IMR-90 (cell line): ENCODE data around the gene METTL24. TPM values are rescaled to one million over a fixed set of nuclear protein-coding genes. Genes with fewer than 3 reads are reported as not detected.
"Not testable (repeated sequence)": the region's sequence is repeated elsewhere in the genome, so short reads cannot be mapped to it uniquely, and the experiment has no call there.

Experiments
- ATAC-seq: fragments of 200-7000 bp; cut with Tn5 transposase; 2 replicates; pipeline ENCODE4 v1.9.1; 2020; ENCODE audit warnings: low read depth, mild to moderate bottlenecking, moderate library complexity
- BruUV-seq: library from RNA; stranded (reverse); fragments of 400-500 nt; replicated peaks from 2 replicates; lab custom pipeline; 2021; lab: Mats Ljungman, UMichigan
- CTCF ChIA-PET: fragments of 300-600 bp; formaldehyde crosslinking; extraction: SDS; loops from one replicate; lab custom pipeline; 2021; ENCODE audit warnings: antibody characterized with exemption; lab: Yijun Ruan, JAX
- POLR2A ChIA-PET: fragments of 300-600 bp; sonication (Branson Sonifier 250); formaldehyde crosslinking; loops from one replicate; lab custom pipeline; 2022; ENCODE audit warnings: antibody characterized with exemption; ENCODE audit not compliant: unreplicated experiment; lab: Charles Lee
- DNase-seq: peaks from one replicate; pipeline ENCODE4 v3.0.0; 2013
- H2AFZ ChIP-seq: replicated peaks from 2 replicates; pipeline ENCODE3; 2013; ENCODE audit warnings: low read length, mild to moderate bottlenecking; ENCODE audit not compliant: poor library complexity
- H2AK5ac ChIP-seq: 2 replicates; pipeline ENCODE4 v1.6.1; 2013; ENCODE audit warnings: low read depth, low read length, inconsistent platforms
- H2AK9ac ChIP-seq: replicated peaks from 2 replicates; pipeline ENCODE3; 2013; ENCODE audit warnings: mild to moderate bottlenecking, low read depth, low read length, moderate library complexity; ENCODE audit not compliant: poor library complexity
- H2BK120ac ChIP-seq: 2 replicates; pipeline ENCODE4 v1.6.1; 2013; ENCODE audit warnings: low read depth, low read length, inconsistent platforms
- H2BK15ac ChIP-seq: 3 replicates; pipeline ENCODE4 v1.6.1; 2013; ENCODE audit warnings: low read depth, low read length, inconsistent platforms
- H2BK20ac ChIP-seq: 2 replicates; pipeline ENCODE4 v1.6.1; 2013; ENCODE audit warnings: low read depth, mild to moderate bottlenecking, inconsistent platforms, low read length, moderate library complexity
- H2BK5ac ChIP-seq: 2 replicates; pipeline ENCODE4 v1.6.1; 2013; ENCODE audit warnings: mild to moderate bottlenecking, low read depth, low read length, inconsistent platforms; ENCODE audit not compliant: poor library complexity, severe bottlenecking
- H3K14ac ChIP-seq: replicated peaks from 2 replicates; pipeline ENCODE4 v1.6.1; 2013; ENCODE audit warnings: low read depth, low read length, inconsistent platforms
- H3K18ac ChIP-seq: 2 replicates; pipeline ENCODE4 v1.6.1; 2013; ENCODE audit warnings: low read depth, low read length, control low read depth
- H3K23ac ChIP-seq: 2 replicates; pipeline ENCODE4 v1.6.1; 2013; ENCODE audit warnings: low read depth, low read length, inconsistent platforms
- H3K27ac ChIP-seq: 2 replicates; pipeline ENCODE4 v1.5.1; 2013; ENCODE audit warnings: mild to moderate bottlenecking, control low read depth, low read length; ENCODE audit not compliant: insufficient read depth
- H3K27me3 ChIP-seq: 2 replicates; pipeline ENCODE4 v1.6.1; 2013; ENCODE audit warnings: low read length; ENCODE audit not compliant: control insufficient read depth, insufficient read depth
- H3K36me3 ChIP-seq: 2 replicates; pipeline ENCODE4 v1.6.1; 2013; ENCODE audit warnings: low read length, mixed read lengths; ENCODE audit not compliant: control insufficient read depth, insufficient read depth
- H3K4ac ChIP-seq: 2 replicates; pipeline ENCODE4 v1.6.1; 2013; ENCODE audit warnings: low read depth, low read length, inconsistent platforms
- H3K4me1 ChIP-seq: 2 replicates; pipeline ENCODE4 v1.6.1; 2013; ENCODE audit warnings: low read length, mixed read lengths; ENCODE audit not compliant: control insufficient read depth, insufficient read depth
- H3K4me2 ChIP-seq: 2 replicates; pipeline ENCODE4 v1.6.1; 2013; ENCODE audit warnings: low read depth, mild to moderate bottlenecking, control low read depth, low read length, moderate library complexity
- H3K4me3 ChIP-seq: 2 replicates; pipeline ENCODE4 v1.5.1; 2013; ENCODE audit warnings: low read depth, mild to moderate bottlenecking, control low read depth, low read length, moderate library complexity; ENCODE audit not compliant: insufficient read depth
- H3K56ac ChIP-seq: 2 replicates; pipeline ENCODE4 v1.6.1; 2013; ENCODE audit warnings: low read length, inconsistent platforms; ENCODE audit not compliant: insufficient read depth; ENCODE audit errors: extremely low read depth
- H3K79me1 ChIP-seq, 2 experiments: 2 replicates each; pipeline ENCODE4 v1.6.1; 2013; ENCODE audit warnings: low read length in 2 of 2, inconsistent platforms in 1 of 2, low read depth in 1 of 2
- H3K9ac ChIP-seq: 2 replicates; pipeline ENCODE4 v1.6.1; 2013; ENCODE audit warnings: low read depth, low read length, control low read depth
- H3K9me1 ChIP-seq: 2 replicates; pipeline ENCODE4 v1.6.1; 2013; ENCODE audit warnings: low read length, inconsistent platforms; ENCODE audit not compliant: insufficient read depth
- H3K9me3 ChIP-seq: 2 replicates; pipeline ENCODE4 v1.6.1; 2013; ENCODE audit warnings: low read length; ENCODE audit not compliant: control insufficient read depth, insufficient read depth
- H4K20me1 ChIP-seq: 2 replicates; pipeline ENCODE4 v1.6.1; 2013; ENCODE audit warnings: low read length, inconsistent platforms; ENCODE audit not compliant: insufficient read depth
- H4K5ac ChIP-seq: 2 replicates; pipeline ENCODE4 v1.6.1; 2013; ENCODE audit warnings: mild to moderate bottlenecking, low read depth, low read length, control low read depth
- H4K8ac ChIP-seq, 2 experiments: 2 replicates each; pipeline ENCODE4 v1.6.1; 2013; ENCODE audit warnings: low read depth in 2 of 2, low read length in 2 of 2, control low read depth in 1 of 2, inconsistent platforms in 1 of 2
- H4K91ac ChIP-seq: 2 replicates; pipeline ENCODE4 v1.6.1; 2013; ENCODE audit warnings: low read depth, low read length, inconsistent platforms; ENCODE audit not compliant: insufficient read depth
- FOS ChIP-seq: fragments of 150-350 bp; IDR thresholded peaks from 2 replicates; pipeline ENCODE4 v1.6.1; 2016; ENCODE audit warnings: low read depth, low read length
- WGBS, 2 experiments: methylation state at CpG; one replicate each; pipeline versions ENCODE4 v1.1.5 to v1.1.7; 2013; ENCODE audit warnings: missing lambda C conversion rate in 2 of 2; ENCODE audit not compliant: insufficient read length in 1 of 2; ENCODE audit errors: extremely low coverage in 2 of 2; 5-methylcytosine and 5-hydroxymethylcytosine counted together
- dilution Hi-C: fragments of 300-500 bp; cut with HindIII; formaldehyde crosslinking; loops from one replicate; pipeline ENCODE4 v1.14.3; 2018; ENCODE audit warnings: low sequenced_read_pairs; ENCODE audit not compliant: unreplicated experiment
- in situ Hi-C: fragments of 300-500 bp; cut with MboI; formaldehyde crosslinking; loops from 3 replicates; pipeline ENCODE4 v1.14.3; 2019; ENCODE audit warnings: low sequenced_read_pairs, inconsistent platforms, mixed read lengths
- intact Hi-C: fragments of 100-400 bp; cut with micrococcal nuclease; formaldehyde crosslinking; loops from 2 replicates; pipeline ENCODE4 v1.10.0; 2022
- polyA plus RNA-seq, 3 experiments: library from polyadenylated mRNA; depleted of rRNA; stranded (reverse); fragments of >200 nt; gene quantifications; 2 replicates each; pipeline ENCODE4 v1.2.3, GENCODE V29; 2012; ENCODE audit warnings: low replicate concordance in 1 of 3
- total RNA-seq: library from RNA; depleted of rRNA; stranded (reverse); fragments of >200 nt; gene quantifications from 2 replicates; pipeline ENCODE4 v1.2.3, GENCODE V29; 2012

Gene METTL24
- total and polyA plus RNA-seq, 2 of the 4 experiments (the other 2 are of a cell fraction) = not detected

GRCh38 chr6:110351546-110351945, 6.6 kb downstream of the METTL24 start:
- H3K27ac ChIP-seq = no peak overlapping the region
- ChIA-PET CTCF (interaction anchor here (0.7 kb wide), 1 partner anchor 10 kb away, joined by 4 read pairs; no protein-coding TSS in a partner anchor), POLR2A (no interaction called here)
- H3K56ac ChIP-seq = no peak overlapping the region
- H3K4me3 ChIP-seq = no peak overlapping the region
- peaks cover 12% of the 10 kb centered on the region for H3K27me3 ChIP-seq
- no peak for TF ChIP-seq FOS
- no peak overlapping the region for H4K91ac ChIP-seq
- no peak overlapping the region for H3K23ac ChIP-seq
- dilution Hi-C loops (no loop called here), intact Hi-C loops (no loop called here), in situ Hi-C loops (no loop called here)
- H3K9me3 ChIP-seq = no peaks in the 10 kb centered on the region
- DNase-seq (no peak), ATAC-seq (no peak)
- BruUV-seq = no TSS peak
- H3K4me1 ChIP-seq = no peaks in the 10 kb centered on the region
- H3K9me1 ChIP-seq = no peaks in the 10 kb centered on the region
- no CpG with 5 or more reads among the region's 3 CpGs for whole genome bisulfite sequencing, 2 experiments
- H3K36me3 ChIP-seq = no peaks in the 10 kb centered on the region
- no peaks in the 10 kb centered on the region for H3K79me1 ChIP-seq
- no peak overlapping the region for H4K5ac ChIP-seq
- H2AK9ac ChIP-seq = no peak overlapping the region
- no peak overlapping the region for H2BK5ac ChIP-seq
- no peak overlapping the region for H2BK120ac ChIP-seq
- no peak overlapping the region for H2BK20ac ChIP-seq
- no peak overlapping the region for H2BK15ac ChIP-seq
- H3K4ac ChIP-seq = no peak overlapping the region
- H3K18ac ChIP-seq = no peak overlapping the region
- no peaks in the 10 kb centered on the region for H4K20me1 ChIP-seq
- H3K14ac ChIP-seq = no peak overlapping the region
- H2AFZ ChIP-seq = no peak overlapping the region
- H2AK5ac ChIP-seq = no peak overlapping the region
- H4K8ac ChIP-seq = no peak overlapping the region
- no peak overlapping the region for H3K4me2 ChIP-seq
- H3K9ac ChIP-seq = no peak overlapping the region

GRCh38 chr6:110350593-110350992, 7.6 kb downstream of the METTL24 start:
- H4K20me1 ChIP-seq, dilution Hi-C loops, H3K56ac ChIP-seq, H4K8ac ChIP-seq, POLR2A ChIA-PET, H3K9me1 ChIP-seq, H3K79me1 ChIP-seq, DNase-seq, H2BK5ac ChIP-seq, H2AK9ac ChIP-seq, ATAC-seq, H3K4ac ChIP-seq, H3K23ac ChIP-seq, CTCF ChIA-PET, H3K36me3 ChIP-seq, H3K27me3 ChIP-seq, H3K4me3 ChIP-seq, H2AK5ac ChIP-seq, H4K5ac ChIP-seq, H2AFZ ChIP-seq, H3K27ac ChIP-seq, H3K18ac ChIP-seq, H2BK20ac ChIP-seq, H3K14ac ChIP-seq, intact Hi-C loops, H4K91ac ChIP-seq, H2BK15ac ChIP-seq, in situ Hi-C loops, H2BK120ac ChIP-seq, H3K4me2 ChIP-seq, H3K9ac ChIP-seq, H3K9me3 ChIP-seq, H3K4me1 ChIP-seq, BruUV-seq: not testable (repeated sequence)
- WGBS, 2 experiments = 100% methylated on average over 1 of the region's 7 CpGs; no CpG with 5 or more reads in 1 of the 2 experiments
